H9 (cell line): ENCODE measurements around the gene CTIF. TPM values are rescaled to one million over a fixed set of nuclear protein-coding genes. Genes with fewer than 3 reads are reported as not detected.

Experiments used
- DNase-seq: peaks from one replicate; pipeline ENCODE4 v3.0.0-alpha.2; 2017
- H2AFZ ChIP-seq: one replicate; pipeline ENCODE4 v1.6.1; 2013; ENCODE audit warnings: mild to moderate bottlenecking, low read length, control low read depth, moderate library complexity
- H2AK5ac ChIP-seq: 2 replicates; pipeline ENCODE4 v1.6.1; 2013; ENCODE audit warnings: low read length, control low read depth, mixed read lengths; ENCODE audit not compliant: insufficient read length
- H2BK120ac ChIP-seq: one replicate; pipeline ENCODE4 v1.6.1; 2013; ENCODE audit warnings: low read depth, mild to moderate bottlenecking, low read length, control low read depth, inconsistent platforms; ENCODE audit not compliant: poor library complexity, severe bottlenecking
- H2BK12ac ChIP-seq: 2 replicates; pipeline ENCODE4 v1.6.1; 2013; ENCODE audit warnings: low read length, control low read depth, mixed read lengths, low read depth; ENCODE audit not compliant: insufficient read length
- H2BK15ac ChIP-seq: 2 replicates; pipeline ENCODE4 v1.6.1; 2013; ENCODE audit warnings: low read depth, low read length, control low read depth
- H2BK20ac ChIP-seq: one replicate; pipeline ENCODE4 v1.6.1; 2013; ENCODE audit warnings: low read depth, mild to moderate bottlenecking, low read length, control low read depth, inconsistent platforms; ENCODE audit not compliant: poor library complexity, severe bottlenecking
- H2BK5ac ChIP-seq: 2 replicates; pipeline ENCODE4 v1.6.1; 2013; ENCODE audit warnings: low read length, control low read depth, mixed read lengths; ENCODE audit not compliant: insufficient read length
- H3K14ac ChIP-seq: 2 replicates; pipeline ENCODE4 v1.6.1; 2013; ENCODE audit warnings: low read length, control low read depth; ENCODE audit not compliant: insufficient read depth
- H3K18ac ChIP-seq: 2 replicates; pipeline ENCODE4 v1.6.1; 2013; ENCODE audit warnings: low read depth, mild to moderate bottlenecking, mixed read lengths, low read length, control low read depth; ENCODE audit not compliant: insufficient read length
- H3K23ac ChIP-seq: 2 replicates; pipeline ENCODE4 v1.6.1; 2013; ENCODE audit warnings: low read length, control low read depth, mixed read lengths, low read depth; ENCODE audit not compliant: insufficient read length
- H3K23me2 ChIP-seq: 2 replicates; pipeline ENCODE4 v1.6.1; 2013; ENCODE audit warnings: low read depth, mild to moderate bottlenecking, mixed read lengths, low read length, control low read depth; ENCODE audit not compliant: insufficient read length, poor library complexity, severe bottlenecking
- H3K27ac ChIP-seq: 2 replicates; pipeline ENCODE4 v1.5.1; 2013; ENCODE audit warnings: low read length, control low read depth, mixed read lengths, low read depth; ENCODE audit not compliant: insufficient read length
- H3K27me3 ChIP-seq: 2 replicates; pipeline ENCODE4 v1.6.1; 2013; ENCODE audit warnings: low read length, control low read depth, inconsistent platforms; ENCODE audit not compliant: insufficient read depth
- H3K4ac ChIP-seq: 2 replicates; pipeline ENCODE4 v1.6.1; 2013; ENCODE audit warnings: low read depth, mild to moderate bottlenecking, control low read depth, inconsistent platforms, low read length, moderate library complexity
- H3K4me1 ChIP-seq: 2 replicates; pipeline ENCODE4 v1.6.1; 2013; ENCODE audit warnings: low read length, control low read depth, inconsistent platforms; ENCODE audit not compliant: insufficient read depth
- H3K4me2 ChIP-seq: 2 replicates; pipeline ENCODE4 v1.6.1; 2013; ENCODE audit warnings: low read length, control low read depth, mixed read lengths; ENCODE audit not compliant: insufficient read length, insufficient read depth
- H3K56ac ChIP-seq: 2 replicates; pipeline ENCODE4 v1.6.1; 2013; ENCODE audit warnings: low read depth, mild to moderate bottlenecking, mixed read lengths, low read length, control low read depth; ENCODE audit not compliant: insufficient read length
- H3K79me1 ChIP-seq: 2 replicates; pipeline ENCODE4 v1.6.1; 2013; ENCODE audit warnings: low read depth, mild to moderate bottlenecking, moderate library complexity, low read length, control low read depth, inconsistent platforms; ENCODE audit not compliant: insufficient read depth, poor library complexity, severe bottlenecking
- H3K79me2 ChIP-seq: 2 replicates; pipeline ENCODE4 v1.6.1; 2013; ENCODE audit warnings: low read length, control low read depth, inconsistent platforms; ENCODE audit not compliant: insufficient read depth
- H3K9ac ChIP-seq: 2 replicates; pipeline ENCODE4 v1.6.1; 2013; ENCODE audit warnings: low read length, control low read depth, mixed read lengths; ENCODE audit not compliant: insufficient read length; ENCODE audit errors: extremely low read depth
- H3K9me3 ChIP-seq: one replicate; pipeline ENCODE4 v1.6.1; 2013; ENCODE audit warnings: low read depth, low read length, inconsistent platforms; ENCODE audit not compliant: control insufficient read depth
- H3T11ph ChIP-seq: one replicate; pipeline ENCODE4 v1.6.1; 2013; ENCODE audit warnings: mild to moderate bottlenecking, low read length, control low read depth, inconsistent platforms
- H4K20me1 ChIP-seq: one replicate; pipeline ENCODE4 v1.6.1; 2013; ENCODE audit not compliant: control insufficient read depth, insufficient read length, insufficient read depth
- H4K5ac ChIP-seq: 2 replicates; pipeline ENCODE4 v1.6.1; 2013; ENCODE audit warnings: low read depth, mild to moderate bottlenecking, mixed read lengths, low read length, control low read depth; ENCODE audit not compliant: insufficient read length
- H4K8ac ChIP-seq: replicated peaks from 2 replicates; pipeline ENCODE4 v1.6.1; 2013; ENCODE audit warnings: low read length, control low read depth, mixed read lengths, low read depth; ENCODE audit not compliant: insufficient read length
- H4K91ac ChIP-seq: 2 replicates; pipeline ENCODE4 v1.6.1; 2013; ENCODE audit warnings: low read depth, mild to moderate bottlenecking, moderate library complexity, mixed read lengths, low read length, control low read depth; ENCODE audit not compliant: insufficient read length
- H3K27ac Mint-ChIP-seq, 3 experiments: 2 replicates in 2 of 3; 3 replicates in 1 of 3; pipeline ENCODE4 v1.8.0; 2020 to 2021; ENCODE audit warnings: mixed read lengths in 3 of 3, mild to moderate bottlenecking in 1 of 3, moderate library complexity in 1 of 3
- H3K27me3 Mint-ChIP-seq: 2 replicates; pipeline ENCODE4 v1.8.0; 2021; ENCODE audit warnings: low read depth, mild to moderate bottlenecking, moderate library complexity, mixed read lengths
- H3K36me3 Mint-ChIP-seq, 3 experiments: 2 replicates in 2 of 3; 3 replicates in 1 of 3; pipeline ENCODE4 v1.8.0; 2020 to 2021; ENCODE audit warnings: low read depth in 3 of 3, mixed read lengths in 3 of 3; ENCODE audit not compliant: insufficient read depth in 1 of 3
- H3K4me1 Mint-ChIP-seq, 2 experiments: 2 replicates each; pipeline ENCODE4 v1.8.0; 2020; ENCODE audit warnings: mixed read lengths in 2 of 2
- H3K4me3 Mint-ChIP-seq, 2 experiments: 2 replicates in 1 of 2; 3 replicates in 1 of 2; pipeline ENCODE4 v1.8.0; 2020 to 2021; ENCODE audit warnings: mild to moderate bottlenecking in 2 of 2, mixed read lengths in 2 of 2, moderate library complexity in 1 of 2
- H3K9me3 Mint-ChIP-seq, 2 experiments: 2 replicates in 1 of 2; 3 replicates in 1 of 2; pipeline ENCODE4 v1.8.0; 2020; ENCODE audit warnings: mild to moderate bottlenecking in 2 of 2, mixed read lengths in 2 of 2, moderate library complexity in 1 of 2
- WGBS: extraction: QIAGEN DNeasy Blood & Tissue Kit; methylation state at CpG from one replicate; pipeline ENCODE4 v1.1.7; 2013; ENCODE audit warnings: missing lambda C conversion rate, low lambda C conversion rate, mixed read lengths; ENCODE audit not compliant: insufficient read length; ENCODE audit errors: extremely low coverage; 5-methylcytosine and 5-hydroxymethylcytosine counted together
- total RNA-seq: library from RNA; stranded (reverse); gene quantifications from 2 replicates; pipeline ENCODE4 v1.2.1, GENCODE V29; 2021
- TF ChIP-seq, protein P1 (sequence below): fragments of 200-600 bp; sonication (generic); conservative IDR thresholded peaks from 3 replicates; pipeline ENCODE4 v1.8.0; 2021; ENCODE audit warnings: antibody characterized with exemption, mild to moderate bottlenecking

The CTIF gene
- total RNA-seq, 1 experiment from 2014 or later, result 15.8 TPM

DNA sequence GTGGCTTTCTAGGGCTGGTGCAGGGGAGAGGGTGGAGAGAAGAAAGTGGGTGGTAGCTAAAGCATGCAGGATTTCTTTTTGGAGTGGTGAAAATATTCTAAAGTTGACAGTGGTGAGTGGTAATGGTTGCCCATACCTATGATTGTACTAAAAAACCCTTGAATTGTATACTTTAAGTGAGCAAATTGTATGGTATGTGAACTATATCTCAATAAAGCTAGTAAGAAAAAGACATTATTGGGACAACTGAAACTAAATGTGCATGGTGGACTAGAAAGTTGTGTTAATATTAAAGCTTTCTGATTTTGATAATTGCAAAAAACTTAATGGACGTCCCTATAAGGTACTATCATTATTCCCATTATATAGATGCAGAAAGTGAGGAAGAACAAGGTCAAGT lies 361.6 kb downstream of the CTIF start:
- Histone ChIP-seq H2BK5ac (no peak overlapping the region), H4K91ac (no peak overlapping the region), H3K9ac (no peak overlapping the region), H3K4me1 (no peaks in the 10 kb centered on the region), H2BK20ac (no peak overlapping the region), H3K27me3 (no peaks in the 10 kb centered on the region), H3K4me2 (no peak overlapping the region), H3K27ac (no peak overlapping the region), H3K23ac (no peak overlapping the region), H2BK12ac (no peak overlapping the region), H3K9me3 (no peaks in the 10 kb centered on the region), H2BK15ac (no peak overlapping the region), H4K20me1 (no peaks in the 10 kb centered on the region), H2AK5ac (no peak overlapping the region), H2AFZ (no peak overlapping the region), H3K79me2 (no peaks in the 10 kb centered on the region), H3K18ac (no peak overlapping the region), H4K5ac (no peak overlapping the region), H3T11ph (no peak overlapping the region), H3K14ac (no peak overlapping the region), H4K8ac (no peak overlapping the region), H3K23me2 (no peaks in the 10 kb centered on the region), H2BK120ac (no peak overlapping the region), H3K56ac (no peak overlapping the region), H3K4ac (no peak overlapping the region), H3K79me1 (no peaks in the 10 kb centered on the region)
- TF ChIP-seq, protein P1, sequence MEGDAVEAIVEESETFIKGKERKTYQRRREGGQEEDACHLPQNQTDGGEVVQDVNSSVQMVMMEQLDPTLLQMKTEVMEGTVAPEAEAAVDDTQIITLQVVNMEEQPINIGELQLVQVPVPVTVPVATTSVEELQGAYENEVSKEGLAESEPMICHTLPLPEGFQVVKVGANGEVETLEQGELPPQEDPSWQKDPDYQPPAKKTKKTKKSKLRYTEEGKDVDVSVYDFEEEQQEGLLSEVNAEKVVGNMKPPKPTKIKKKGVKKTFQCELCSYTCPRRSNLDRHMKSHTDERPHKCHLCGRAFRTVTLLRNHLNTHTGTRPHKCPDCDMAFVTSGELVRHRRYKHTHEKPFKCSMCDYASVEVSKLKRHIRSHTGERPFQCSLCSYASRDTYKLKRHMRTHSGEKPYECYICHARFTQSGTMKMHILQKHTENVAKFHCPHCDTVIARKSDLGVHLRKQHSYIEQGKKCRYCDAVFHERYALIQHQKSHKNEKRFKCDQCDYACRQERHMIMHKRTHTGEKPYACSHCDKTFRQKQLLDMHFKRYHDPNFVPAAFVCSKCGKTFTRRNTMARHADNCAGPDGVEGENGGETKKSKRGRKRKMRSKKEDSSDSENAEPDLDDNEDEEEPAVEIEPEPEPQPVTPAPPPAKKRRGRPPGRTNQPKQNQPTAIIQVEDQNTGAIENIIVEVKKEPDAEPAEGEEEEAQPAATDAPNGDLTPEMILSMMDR, result no peak
- Mint-ChIP-seq H3K27ac (no peak overlapping the region), H3K4me1 (peaks cover 6 to 9% of the 10 kb centered on the region in 2 experiments), H3K4me3 (no peak overlapping the region), H3K27me3 (peaks cover 9% of the 10 kb centered on the region), H3K36me3 (peaks cover 4 to 13% (median 5%) of the 10 kb centered on the region in 3 experiments; a peak in 4 of 7 replicates), H3K9me3 (peaks cover 14 to 19% of the 10 kb centered on the region in 2 experiments)
- no CpG with 5 or more reads among the region's 1 CpG for WGBS
- no peak for DNase-seq
